Stimulated activated CD8-positive, alpha-beta memory T cell treated with anti-CD3 and anti-CD28 coated beads, Interleukin-15, amount 100 ng/mL, for 48 hours (primary cell): Measurements from ENCODE around the gene CISD1.

Source experiments
- DNase-seq, 2 donors: peaks; one replicate each; pipeline ENCODE4 v3.0.0-alpha.2; 2020; ENCODE audit warnings: low read depth in 2 of 2

The CISD1 gene

GRCh38 chr10:58311026-58311425, 42.1 kb downstream of the CISD1 start:
- DNase-seq: no peak

GRCh38 chr10:58316874-58317273, 47.9 kb downstream of the CISD1 start:
- no peak for DNase-seq

GRCh38 chr10:58318346-58318745, 49.4 kb downstream of the CISD1 start:
- no peak for DNase-seq

GRCh38 chr10:58319599-58319998, 50.6 kb downstream of the CISD1 start:
- no peak for DNase-seq

GRCh38 chr10:58320351-58321049, 51.5 kb downstream of the CISD1 start:
- DNase-seq: no peak

GRCh38 chr10:58322072-58322834, 53.3 kb downstream of the CISD1 start:
- DNase-seq: no peak

GRCh38 chr10:58322835-58323209, 53.9 kb downstream of the CISD1 start:
- DNase-seq: no peak

GRCh38 chr10:58326967-58327381, 58.0 kb downstream of the CISD1 start:
- no peak for DNase-seq

- DNase-seq: no peak
These were observed 59.3 kb downstream of the CISD1 start for GRCh38 chr10:58328233-58328632.

- no peak for DNase-seq
These were observed 61.5 kb downstream of the CISD1 start for GRCh38 chr10:58330431-58330830.

GRCh38 chr10:58331646-58332045, 62.7 kb downstream of the CISD1 start:
- DNase-seq: no peak

GRCh38 chr10:58334817-58335305, 65.9 kb downstream of the CISD1 start, which contains the start of gene UBE2D1:
TSS of gene UBE2D1 (plus strand) at chr10:58335006. CDS start at chr10:58335202, 196 bp downstream.
- DNase-seq: peak; percentile 75 to 80

GRCh38 chr10:58335306-58336005, 66.5 kb downstream of the CISD1 start:
- DNase-seq: peak in 1 of 2 donors; percentile 2

- DNase-seq: no peak
These were observed 67.3 kb downstream of the CISD1 start for GRCh38 chr10:58336242-58336641.
